H1 (cell line): ENCODE data around the gene NOL9. TPM values are rescaled to one million over a fixed set of nuclear protein-coding genes. Genes with fewer than 3 reads are reported as not detected.

Source experiments
- CBX5 ChIP-seq: fragments of 300-800, 300-1000 bp; sonication (generic); IDR thresholded peaks from 2 replicates; pipeline ENCODE4 v1.7.1; 2016; ENCODE audit warnings: antibody characterized with exemption, low read length, low read depth
- CHD2 ChIP-seq: IDR thresholded peaks from 2 replicates; pipeline ENCODE4 v1.6.1; 2012; ENCODE audit warnings: low read length, improper control_type of control experiment
- CHD7 ChIP-seq: fragments of 300-600 bp; sonication (generic); IDR thresholded peaks from 2 replicates; pipeline ENCODE4 v1.7.1; 2012; ENCODE audit warnings: low read length, moderate library complexity, mild to moderate bottlenecking, inconsistent platforms; ENCODE audit not compliant: insufficient replicate concordance
- JUN ChIP-seq: IDR thresholded peaks from 2 replicates; pipeline ENCODE4 v1.6.1; 2011; ENCODE audit warnings: low read depth, mild to moderate bottlenecking, improper control_type of control experiment, low read length
- JUND ChIP-seq: IDR thresholded peaks from 2 replicates; pipeline ENCODE4 v1.6.1; 2011; ENCODE audit warnings: mild to moderate bottlenecking, improper control_type of control experiment, low read length
- KDM4A ChIP-seq: IDR thresholded peaks from one replicate; pipeline ENCODE4 v1.7.1; 2012; ENCODE audit warnings: low read depth, mild to moderate bottlenecking, moderate library complexity, low read length, inconsistent platforms; ENCODE audit not compliant: severe bottlenecking
- SRF ChIP-seq: IDR thresholded peaks from 2 replicates; pipeline ENCODE4 v1.6.1; 2011; ENCODE audit warnings: mild to moderate bottlenecking, low read depth, low read length, moderate library complexity
- polyA plus RNA-seq, 7 experiments: library from polyadenylated mRNA; depleted of rRNA in 3 of 7; stranded (reverse) in 5 of 7; unstranded in 2 of 7; fragments of >200 nt in 5 of 7; fragments of 200-250 nt in 2 of 7; gene quantifications; 1 replicate in 5 of 7; 2 replicates in 1 of 7; 4 replicates in 1 of 7; pipeline versions ENCODE4 v1.2.1 to v1.2.3, GENCODE V29; 2011 to 2013; ENCODE audit warnings: missing spikeins in 2 of 7, mixed read lengths in 2 of 7
- total RNA-seq: library from RNA; stranded (reverse); fragmentation: NEBNext Ultra II Directional; extraction: Animal tissue kit (Norgen Biotek cat#: 25700); gene quantifications from 2 replicates; pipeline ENCODE4 v1.2.1, GENCODE V29; 2021

The NOL9 gene
- total and polyA plus RNA-seq, 2 of the 8 experiments (the other 6 are each of a cell fraction or from before 2014, with no cell fraction given), result 17.1 to 38.1 TPM

- TF ChIP-seq CHD7, result no peak
- TF ChIP-seq CHD2, result no peak
- TF ChIP-seq CBX5, result no peak
- TF ChIP-seq JUND, result no peak; the same call in 1 of the 2 replicates
- TF ChIP-seq KDM4A, result no peak
- no peak for TF ChIP-seq JUN
- TF ChIP-seq SRF, result no peak
Measured at GRCh38 chr1:6603238-6603914, 49.1 kb upstream of the NOL9 start (continued).
